Chondrocyte (in vitro differentiated cells): ENCODE results near the gene FRS2. TPM values are rescaled to one million over a fixed set of nuclear protein-coding genes. Genes with fewer than 3 reads are reported as not detected.

ENCODE experiments used
- DNase-seq: peaks from one replicate; pipeline ENCODE4 v3.0.0; 2021; ENCODE audit warnings: mixed read lengths, low spot score
- H3K27ac Mint-ChIP-seq: one replicate; pipeline ENCODE4 v1.8.0; 2021; ENCODE audit warnings: mild to moderate bottlenecking, moderate library complexity, mixed read lengths; ENCODE audit not compliant: unreplicated experiment
- H3K27me3 Mint-ChIP-seq: 2 replicates; pipeline ENCODE4 v1.8.0; 2021; ENCODE audit warnings: low read depth, mixed read lengths
- H3K36me3 Mint-ChIP-seq: 2 replicates; pipeline ENCODE4 v1.8.0; 2021; ENCODE audit warnings: low read depth, mixed read lengths
- H3K4me1 Mint-ChIP-seq: 2 replicates; pipeline ENCODE4 v1.8.0; 2021; ENCODE audit warnings: low read depth, mild to moderate bottlenecking, mixed read lengths
- H3K4me3 Mint-ChIP-seq: one replicate; pipeline ENCODE4 v1.8.0; 2021; ENCODE audit warnings: mild to moderate bottlenecking, moderate library complexity, mixed read lengths; ENCODE audit not compliant: unreplicated experiment
- H3K9me3 Mint-ChIP-seq: 2 replicates; pipeline ENCODE4 v1.8.0; 2021; ENCODE audit warnings: low read depth, mixed read lengths
- CTCF ChIP-seq: fragments of 200-600 bp; sonication (generic); IDR thresholded peaks from 2 replicates; pipeline ENCODE4 v1.5.0; 2021; ENCODE audit warnings: antibody characterized with exemption, mild to moderate bottlenecking, moderate library complexity
- microRNA-seq: library from miRNA; unstranded; fragments of <30 nt; microRNA quantifications from one replicate; pipeline ENCODE4 v1.2.0, GENCODE V29; 2020; ENCODE audit warnings: borderline number of aligned reads
- total RNA-seq: library from RNA; stranded (reverse); gene quantifications from 3 replicates; pipeline ENCODE4 v1.2.1, GENCODE V29; 2021

Gene FRS2
- total RNA-seq, 1 donor from 2014 or later, result 46.9 TPM

- Mint-ChIP-seq H3K9me3 (peaks cover 2% of the 10 kb centered on the region), H3K36me3 (no peaks in the 10 kb centered on the region), H3K27me3 (no peaks in the 10 kb centered on the region), H3K4me1 (no peaks in the 10 kb centered on the region), H3K27ac (no peak overlapping the region), H3K4me3 (no peak overlapping the region)
- no peak for TF ChIP-seq CTCF
- no peak for DNase-seq
Observed at GRCh38 chr12:69621551-69621950, 151.4 kb downstream of the FRS2 start.

GRCh38 chr12:69623970-69624369 lies 153.8 kb downstream of the FRS2 start:
- H3K36me3 Mint-ChIP-seq, result no peaks in the 10 kb centered on the region
- no peaks in the 10 kb centered on the region for H3K4me1 Mint-ChIP-seq
- H3K9me3 Mint-ChIP-seq, result no peaks in the 10 kb centered on the region
- H3K27me3 Mint-ChIP-seq, result no peaks in the 10 kb centered on the region
- TF ChIP-seq CTCF, result no peak
- no peak overlapping the region for H3K4me3 Mint-ChIP-seq
- DNase-seq, result no peak
- no peak overlapping the region for H3K27ac Mint-ChIP-seq

GRCh38 chr12:69627501-69627900 lies 157.3 kb downstream of the FRS2 start:
- Mint-ChIP-seq H3K36me3 (no peaks in the 10 kb centered on the region), H3K27me3 (no peaks in the 10 kb centered on the region), H3K4me3 (no peak overlapping the region), H3K27ac (no peak overlapping the region), H3K9me3 (no peaks in the 10 kb centered on the region), H3K4me1 (no peaks in the 10 kb centered on the region)
- no peak for DNase-seq
- no peak for TF ChIP-seq CTCF

Small RNAs within 50 kb of the gene (microRNA-seq; reads per million reads assigned to microRNA genes)
- gene MIR3913-1 (not detected), gene MIR3913-2 (not detected)

Other genes with a start within 250 kb of the FRS2 start
- gene CPSF6, start 230.8 kb upstream of the FRS2 start, total RNA-seq, result 50.3 to 55.9 TPM (median 51.6 TPM) in 3 replicates
- not detected in 3 replicates for gene LYZ, start 122.0 kb upstream of the FRS2 start, total RNA-seq
- 13.5 to 16.3 TPM (median 14.2 TPM) in 3 replicates for gene YEATS4, start 110.6 kb upstream of the FRS2 start, total RNA-seq
- 142 to 163 TPM (median 150 TPM) in 3 replicates for gene CCT2, start 115.1 kb downstream of the FRS2 start, total RNA-seq
- not detected in 3 replicates for gene LRRC10, start 140.5 kb downstream of the FRS2 start, total RNA-seq
- 0.15 to 0.20 TPM in 2 of 3 replicates, not detected in the other for gene BEST3, start 228.9 kb downstream of the FRS2 start, total RNA-seq